Measurements from ENCODE around the gene ITLN2.

ITLN2 gene

GRCh38 chr1:160925652-160926244 is 28.9 kb downstream of the ITLN2 start:
- no peak for TF ChIP-seq GATA3 (IDR thresholded peaks at IDR 0.05; ENCODE audit: low read depth, low read length)
- no peak for TF ChIP-seq GATA2 (IDR thresholded peaks at IDR 0.05; ENCODE audit: low read depth, low read length)

GRCh38 chr1:160924791-160925651 is 29.6 kb downstream of the ITLN2 start:
- TF ChIP-seq GATA3 (IDR thresholded peaks at IDR 0.05; ENCODE audit: low read depth, low read length), result no peak
- no peak for TF ChIP-seq GATA2 (IDR thresholded peaks at IDR 0.05; ENCODE audit: low read depth, low read length)

GRCh38 chr1:160916666-160917065 is 37.9 kb downstream of the ITLN2 start:
- no peak for TF ChIP-seq GATA2 (IDR thresholded peaks at IDR 0.05; ENCODE audit: low read depth, low read length)
- no peak for TF ChIP-seq GATA3 (IDR thresholded peaks at IDR 0.05; ENCODE audit: low read depth, low read length)

GRCh38 chr1:160911925-160912324 is 42.7 kb downstream of the ITLN2 start:
- TF ChIP-seq GATA3 (IDR thresholded peaks at IDR 0.05; ENCODE audit: low read depth, low read length), result no peak
- TF ChIP-seq GATA2 (IDR thresholded peaks at IDR 0.05; ENCODE audit: low read depth, low read length), result no peak

- TF ChIP-seq GATA2 (IDR thresholded peaks at IDR 0.05; ENCODE audit: low read depth, low read length) (no peak), GATA3 (IDR thresholded peaks at IDR 0.05; ENCODE audit: low read depth, low read length) (no peak)
Observed at GRCh38 chr1:160911441-160911840, 43.2 kb downstream of the ITLN2 start.

GRCh38 chr1:160910170-160910750 is 44.3 kb downstream of the ITLN2 start:
- TF ChIP-seq GATA2 (IDR thresholded peaks at IDR 0.05; ENCODE audit: low read depth, low read length) (no peak), GATA3 (IDR thresholded peaks at IDR 0.05; ENCODE audit: low read depth, low read length) (no peak)

- TF ChIP-seq GATA2 (IDR thresholded peaks at IDR 0.05; ENCODE audit: low read depth, low read length) (no peak), GATA3 (IDR thresholded peaks at IDR 0.05; ENCODE audit: low read depth, low read length) (no peak)
Observed at GRCh38 chr1:160907976-160908375, 46.6 kb downstream of the ITLN2 start.

- no peak for TF ChIP-seq GATA2 (IDR thresholded peaks at IDR 0.05; ENCODE audit: low read depth, low read length)
- TF ChIP-seq GATA3 (IDR thresholded peaks at IDR 0.05; ENCODE audit: low read depth, low read length), result no peak
Observed at GRCh38 chr1:160905617-160905989, 49.0 kb downstream of the ITLN2 start.

- TF ChIP-seq GATA2 (IDR thresholded peaks at IDR 0.05; ENCODE audit: low read depth, low read length) (no peak), GATA3 (IDR thresholded peaks at IDR 0.05; ENCODE audit: low read depth, low read length) (no peak)
Observed at GRCh38 chr1:160904783-160905616, 49.6 kb downstream of the ITLN2 start.

GRCh38 chr1:160901768-160902167 is 52.8 kb downstream of the ITLN2 start:
- TF ChIP-seq GATA2 (IDR thresholded peaks at IDR 0.05; ENCODE audit: low read depth, low read length), result no peak
- no peak for TF ChIP-seq GATA3 (IDR thresholded peaks at IDR 0.05; ENCODE audit: low read depth, low read length)

Measured in SH-SY5Y (cell line).